OCI-M2 (cell line): ENCODE data around the gene CD2AP.
"Not testable (repeated sequence)": the region's sequence is repeated elsewhere in the genome, so short reads cannot be mapped to it uniquely, and the experiment has no call there.

Experiments
- DNase-seq: peaks from one replicate; lab custom pipeline; 2025; ENCODE audit not compliant: unreplicated experiment; lab: John Stamatoyannopoulos, UW

Gene CD2AP

GRCh38 chr6:47457370-47457769 lies 20.2 kb upstream of the CD2AP start:
- DNase-seq: no peak

GRCh38 chr6:47464052-47464451 lies 13.5 kb upstream of the CD2AP start:
- no peak for DNase-seq

GRCh38 chr6:47465117-47465516 lies 12.5 kb upstream of the CD2AP start:
- no peak for DNase-seq

- DNase-seq: no peak
These were observed 5.7 kb upstream of the CD2AP start for GRCh38 chr6:47471911-47472310.

GRCh38 chr6:47473791-47474346 lies 3.7 kb upstream of the CD2AP start:
- DNase-seq: no peak

- no peak for DNase-seq
These were observed 2.2 kb upstream of the CD2AP start for GRCh38 chr6:47475319-47475816.

GRCh38 chr6:47476781-47477496 lies 650 bp upstream of the CD2AP start:
- no peak for DNase-seq

GRCh38 chr6:47478233-47479139 lies 897 bp downstream of the CD2AP start:
- DNase-seq: no peak

GRCh38 chr6:47479140-47479508 lies 1.5 kb downstream of the CD2AP start:
- DNase-seq: no peak

- no peak for DNase-seq
These were observed 2.3 kb downstream of the CD2AP start for GRCh38 chr6:47479874-47480273.

GRCh38 chr6:47481213-47481612 lies 3.6 kb downstream of the CD2AP start:
- DNase-seq: not testable (repeated sequence)

GRCh38 chr6:47481806-47482205 lies 4.2 kb downstream of the CD2AP start:
- no peak for DNase-seq

- no peak for DNase-seq
These were observed 5.9 kb downstream of the CD2AP start for GRCh38 chr6:47483516-47483852.

GRCh38 chr6:47483853-47484546 lies 6.4 kb downstream of the CD2AP start:
- DNase-seq: no peak

GRCh38 chr6:47484616-47485015 lies 7.0 kb downstream of the CD2AP start:
- DNase-seq: no peak

- no peak for DNase-seq
These were observed 7.5 kb downstream of the CD2AP start for GRCh38 chr6:47485083-47485482.

- DNase-seq: no peak
These were observed 8.0 kb downstream of the CD2AP start for GRCh38 chr6:47485491-47486135.

- no peak for DNase-seq
These were observed 12.4 kb downstream of the CD2AP start for GRCh38 chr6:47489995-47490394.

GRCh38 chr6:47490676-47491075 lies 13.1 kb downstream of the CD2AP start:
- no peak for DNase-seq

- no peak for DNase-seq
These were observed 14.8 kb downstream of the CD2AP start for GRCh38 chr6:47492355-47492754.

- no peak for DNase-seq
These were observed 17.6 kb downstream of the CD2AP start for GRCh38 chr6:47495207-47495606.
